HepG2 (cell line): ENCODE data around the gene ADAMTS4. TPM values are rescaled to one million over a fixed set of nuclear protein-coding genes. Genes with fewer than 3 reads are reported as not detected.
A peak's percentile ranks its signal among the peaks of the same experiment; 100 is the strongest.

Source experiments
- ARID5B ChIP-seq: IDR thresholded peaks from 2 replicates; pipeline ENCODE4 v1.4.0; 2020; ENCODE audit warnings: mild to moderate bottlenecking, missing genetic modification reagents
- ELF4 ChIP-seq: sonication (generic); formaldehyde crosslinking; IDR thresholded peaks from 2 replicates; pipeline ENCODE4 v1.5.0; 2020; ENCODE audit warnings: missing genetic modification reagents, mild to moderate bottlenecking, moderate library complexity, borderline replicate concordance
- KAT2B ChIP-seq: fragments of 150-350 bp; IDR thresholded peaks from 2 replicates; pipeline ENCODE4 v1.6.1; 2014; ENCODE audit warnings: low read depth, low read length, borderline replicate concordance
- KDM3A ChIP-seq: IDR thresholded peaks from 2 replicates; pipeline ENCODE4 v1.6.1; 2018; ENCODE audit warnings: low read depth, missing compliant biosample characterization
- KMT2B ChIP-seq: IDR thresholded peaks from 2 replicates; pipeline ENCODE4 v1.6.1; 2016; ENCODE audit warnings: missing genetic modification reagents, missing compliant biosample characterization
- NR2F1 ChIP-seq, 2 experiments: fragments of 450-650 bp in 1 of 2; formaldehyde crosslinking in 1 of 2; IDR thresholded peaks; 2 replicates each; pipeline versions ENCODE4 v1.5.0 to v1.6.1; 2016 to 2020; ENCODE audit warnings: mild to moderate bottlenecking in 1 of 2, missing compliant biosample characterization in 1 of 2, missing genetic modification reagents in 1 of 2, moderate library complexity in 1 of 2
- PCBP1 ChIP-seq: fragments of 200-400 bp; formaldehyde crosslinking; IDR thresholded peaks from 2 replicates; pipeline ENCODE4 v1.6.1; 2017; ENCODE audit warnings: mild to moderate bottlenecking, low read depth, low read length, borderline replicate concordance
- RARA ChIP-seq: IDR thresholded peaks from 2 replicates; pipeline ENCODE4 v1.6.1; 2016; ENCODE audit warnings: missing genetic modification reagents, missing compliant biosample characterization
- SAFB2 ChIP-seq: sonication (generic); formaldehyde crosslinking; IDR thresholded peaks from 2 replicates; pipeline ENCODE4 v1.5.1; 2020; ENCODE audit warnings: missing genetic modification reagents, low read depth, mild to moderate bottlenecking, borderline replicate concordance
- SATB2 ChIP-seq: sonication (generic); formaldehyde crosslinking; IDR thresholded peaks from 2 replicates; pipeline ENCODE4 v1.5.0; 2020; ENCODE audit warnings: missing genetic modification reagents
- SP4 ChIP-seq: sonication (generic); formaldehyde crosslinking; IDR thresholded peaks from 2 replicates; pipeline ENCODE4 v1.8.1; 2023; ENCODE audit warnings: mild to moderate bottlenecking, missing genetic modification reagents
- THYN1 ChIP-seq: sonication (generic); formaldehyde crosslinking; IDR thresholded peaks from 2 replicates; pipeline ENCODE4 v1.8.1; 2023; ENCODE audit warnings: low read depth, mild to moderate bottlenecking, moderate library complexity, missing genetic modification reagents, borderline replicate concordance
- YY1 ChIP-seq: IDR thresholded peaks from 2 replicates; pipeline ENCODE4 v1.6.1; 2011; ENCODE audit warnings: low read length, low read depth, moderate library complexity, mild to moderate bottlenecking; ENCODE audit not compliant: insufficient read depth, insufficient replicate concordance
- ZBTB14 ChIP-seq: sonication (generic); formaldehyde crosslinking; IDR thresholded peaks from 2 replicates; pipeline ENCODE4 v1.4.0; 2020; ENCODE audit warnings: missing genetic modification reagents
- ZBTB2 ChIP-seq: sonication (generic); formaldehyde crosslinking; IDR thresholded peaks from 2 replicates; pipeline ENCODE4 v1.8.0; 2022; ENCODE audit warnings: low read depth, missing genetic modification reagents
- ZMYM2 ChIP-seq: sonication (generic); formaldehyde crosslinking; IDR thresholded peaks from 2 replicates; pipeline ENCODE4 v1.8.0; 2022; ENCODE audit warnings: mild to moderate bottlenecking, missing genetic modification reagents
- ZNF124 ChIP-seq: sonication (generic); formaldehyde crosslinking; IDR thresholded peaks from 2 replicates; pipeline ENCODE4 v1.4.0; 2020; ENCODE audit warnings: missing genetic modification reagents
- ZNF207 ChIP-seq: fragments of 450-650 bp; IDR thresholded peaks from 2 replicates; pipeline ENCODE4 v1.6.1; 2016; ENCODE audit warnings: antibody characterized with exemption, borderline replicate concordance
- ZNF34 ChIP-seq: sonication (generic); formaldehyde crosslinking; IDR thresholded peaks from 2 replicates; pipeline ENCODE4 v1.4.0; 2020; ENCODE audit warnings: mild to moderate bottlenecking, missing genetic modification reagents, borderline replicate concordance
- ZNF678 ChIP-seq: sonication (generic); formaldehyde crosslinking; IDR thresholded peaks from 2 replicates; pipeline ENCODE4 v1.4.0; 2020; ENCODE audit warnings: mild to moderate bottlenecking, missing genetic modification reagents
- ZNF724P ChIP-seq: sonication (generic); formaldehyde crosslinking; IDR thresholded peaks from 2 replicates; pipeline ENCODE4 v1.8.0; 2022; ENCODE audit warnings: missing genetic modification reagents, borderline replicate concordance
- ZNF839 ChIP-seq: sonication (generic); formaldehyde crosslinking; IDR thresholded peaks from 2 replicates; pipeline ENCODE4 v1.4.0; 2020; ENCODE audit warnings: missing genetic modification reagents, mild to moderate bottlenecking, borderline replicate concordance
- ZSCAN31 ChIP-seq: sonication (generic); formaldehyde crosslinking; IDR thresholded peaks from 2 replicates; pipeline ENCODE4 v1.5.0; 2020; ENCODE audit warnings: low read depth, mild to moderate bottlenecking, missing genetic modification reagents
- polyA plus RNA-seq, 8 experiments: library from polyadenylated mRNA; depleted of rRNA in 3 of 8; stranded (reverse) in 7 of 8; unstranded in 1 of 8; fragments of >200 nt; fragmentation: Illumina TruSeq in 4 of 8; extraction: Trizol in 4 of 8; gene quantifications; 2 replicates each; pipeline versions ENCODE4 v1.2.1 to v1.2.3, GENCODE V29; 2011 to 2016; ENCODE audit warnings: low read depth in 4 of 8, missing spikeins in 1 of 8, mixed read lengths in 1 of 8; ENCODE audit not compliant: insufficient read depth in 1 of 8
- total RNA-seq, 5 experiments: library from RNA; depleted of rRNA; stranded (reverse); fragments of >200 nt; fragmentation: Illumina TruSeq; extraction: Trizol; gene quantifications; 2 replicates each; pipeline ENCODE4 v1.2.3, GENCODE V29; 2016; ENCODE audit warnings: low read depth in 1 of 5
- TF ChIP-seq, protein P1 (sequence below): IDR thresholded peaks from 2 replicates; pipeline ENCODE4 v1.6.1; 2016

ADAMTS4 gene
- total and polyA plus RNA-seq, 2 of the 13 experiments (the other 11 are each of a cell fraction or from before 2014, with no cell fraction given): 0.51 to 1.7 TPM

DNA sequence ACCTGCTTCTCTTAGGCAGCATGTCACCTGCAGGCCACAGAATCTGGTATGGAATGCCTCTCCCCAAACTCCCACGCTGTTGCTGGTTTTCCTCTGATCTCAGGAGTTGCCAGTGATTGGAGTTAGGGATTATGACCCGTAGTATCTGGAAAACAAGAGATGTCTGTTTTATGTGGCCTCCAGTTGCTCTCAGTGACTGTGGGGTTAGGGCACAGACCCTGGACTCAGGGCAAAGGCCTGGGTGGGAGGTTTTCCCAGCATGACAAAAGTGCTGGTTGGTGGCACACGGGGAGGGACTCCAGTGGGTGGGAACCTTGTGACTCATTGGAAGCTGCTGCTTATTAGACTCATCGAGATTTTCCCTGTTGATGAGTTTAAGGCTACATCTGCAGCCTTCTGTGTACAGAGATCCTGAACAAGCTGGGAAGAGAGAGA, 39.2 kb upstream of the ADAMTS4 start, which contains the start of gene NR1I3 (continued):
- peak; percentile 67; the same call in 1 of the 2 replicates for TF ChIP-seq ARID5B (CRISPR knock-in tag)
- TF ChIP-seq ZNF678 (CRISPR knock-in tag): no peak
- TF ChIP-seq YY1: no peak
- no peak for TF ChIP-seq PCBP1
- no peak for TF ChIP-seq SATB2 (CRISPR knock-in tag)
- TF ChIP-seq ZBTB14 (CRISPR knock-in tag): no peak
- no peak for TF ChIP-seq SAFB2 (CRISPR knock-in tag)
- no peak for TF ChIP-seq KMT2B
- no peak for TF ChIP-seq ZNF34 (CRISPR knock-in tag)
- TF ChIP-seq ELF4 (CRISPR knock-in tag): no peak
- TF ChIP-seq NR2F1 (CRISPR knock-in tag; IDR thresholded peaks at IDR 0.05): peak in 1 of 2 experiments; percentile 83; a peak in 2 of 4 replicates
- TF ChIP-seq ZSCAN31 (CRISPR knock-in tag): no peak
- TF ChIP-seq KDM3A (CRISPR knock-in tag): no peak
- no peak for TF ChIP-seq ZBTB2 (CRISPR knock-in tag)
- TF ChIP-seq ZNF124 (CRISPR knock-in tag): no peak
- peak; percentile 97 for TF ChIP-seq RARA (CRISPR knock-in tag)
- no peak for TF ChIP-seq ZNF207
- no peak for TF ChIP-seq ZNF839 (CRISPR knock-in tag)
- TF ChIP-seq ZNF724P (CRISPR knock-in tag): no peak
- TF ChIP-seq SP4 (CRISPR knock-in tag): 0 out of 2 replicates have a peak, but pooled peaks have one; percentile 38
- no peak for TF ChIP-seq KAT2B
- TF ChIP-seq THYN1 (CRISPR knock-in tag): no peak
- TF ChIP-seq, protein P1, sequence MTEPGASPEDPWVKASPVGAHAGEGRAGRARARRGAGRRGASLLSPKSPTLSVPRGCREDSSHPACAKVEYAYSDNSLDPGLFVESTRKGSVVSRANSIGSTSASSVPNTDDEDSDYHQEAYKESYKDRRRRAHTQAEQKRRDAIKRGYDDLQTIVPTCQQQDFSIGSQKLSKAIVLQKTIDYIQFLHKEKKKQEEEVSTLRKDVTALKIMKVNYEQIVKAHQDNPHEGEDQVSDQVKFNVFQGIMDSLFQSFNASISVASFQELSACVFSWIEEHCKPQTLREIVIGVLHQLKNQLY (CRISPR knock-in tag): no peak
- TF ChIP-seq ZMYM2 (CRISPR knock-in tag): peak; percentile 95
